Measurements from ENCODE around the gene MED6. TPM values are rescaled to one million over a fixed set of nuclear protein-coding genes. Genes with fewer than 3 reads are reported as not detected.

The MED6 gene
- total and polyA plus RNA-seq, 8 donors, result 12.6 to 71.0 (median 26.5) TPM

DNA sequence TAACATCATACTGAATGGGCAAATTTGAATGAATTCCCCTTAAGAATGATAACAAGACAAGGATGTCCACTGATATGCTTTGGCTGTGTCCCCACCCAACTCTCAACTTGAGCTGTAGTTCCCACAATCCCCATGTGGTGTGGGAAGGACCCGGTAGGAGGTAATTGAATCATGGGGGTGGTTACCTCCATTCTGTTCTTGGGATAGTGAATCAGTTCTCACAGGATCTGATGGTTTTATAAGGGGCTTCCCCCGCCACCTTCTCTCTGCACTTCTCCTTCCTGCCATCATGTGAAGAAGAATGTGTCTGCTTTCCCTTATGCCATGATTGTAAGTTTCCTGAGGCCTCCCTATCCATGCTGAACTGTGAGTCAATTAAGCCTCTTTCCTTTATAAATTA is 29.3 kb downstream of the MED6 start:
- peaks cover 0 to 44% (median 25%) of the 10 kb centered on the region in 4 donors for H3K36me3 ChIP-seq
- no peaks in the 10 kb centered on the region for H3K4me1 ChIP-seq
- no peak overlapping the region for H3K4me3 ChIP-seq
- no peaks in the 10 kb centered on the region for H3K27me3 ChIP-seq
- no peak overlapping the region for H3K27ac ChIP-seq
- 85 to 100% (median 94%) methylated on average over 2 of the region's 2 CpGs for WGBS, 5 donors
- DNase-seq, result no peak
- no peaks in the 10 kb centered on the region for H3K9me3 ChIP-seq
- TF ChIP-seq POLR2AphosphoS5 (IDR thresholded peaks at IDR 0.05) (no peak), POLR2A (IDR thresholded peaks at IDR 0.05) (no peak), EP300 (IDR thresholded peaks at IDR 0.05) (no peak)
- TF ChIP-seq, protein P1, sequence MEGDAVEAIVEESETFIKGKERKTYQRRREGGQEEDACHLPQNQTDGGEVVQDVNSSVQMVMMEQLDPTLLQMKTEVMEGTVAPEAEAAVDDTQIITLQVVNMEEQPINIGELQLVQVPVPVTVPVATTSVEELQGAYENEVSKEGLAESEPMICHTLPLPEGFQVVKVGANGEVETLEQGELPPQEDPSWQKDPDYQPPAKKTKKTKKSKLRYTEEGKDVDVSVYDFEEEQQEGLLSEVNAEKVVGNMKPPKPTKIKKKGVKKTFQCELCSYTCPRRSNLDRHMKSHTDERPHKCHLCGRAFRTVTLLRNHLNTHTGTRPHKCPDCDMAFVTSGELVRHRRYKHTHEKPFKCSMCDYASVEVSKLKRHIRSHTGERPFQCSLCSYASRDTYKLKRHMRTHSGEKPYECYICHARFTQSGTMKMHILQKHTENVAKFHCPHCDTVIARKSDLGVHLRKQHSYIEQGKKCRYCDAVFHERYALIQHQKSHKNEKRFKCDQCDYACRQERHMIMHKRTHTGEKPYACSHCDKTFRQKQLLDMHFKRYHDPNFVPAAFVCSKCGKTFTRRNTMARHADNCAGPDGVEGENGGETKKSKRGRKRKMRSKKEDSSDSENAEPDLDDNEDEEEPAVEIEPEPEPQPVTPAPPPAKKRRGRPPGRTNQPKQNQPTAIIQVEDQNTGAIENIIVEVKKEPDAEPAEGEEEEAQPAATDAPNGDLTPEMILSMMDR (IDR thresholded peaks at IDR 0.05), result no peak
- intact Hi-C loops (cut with DNase I; ENCODE audit: low total_unique reads), result no loop called here

DNA sequence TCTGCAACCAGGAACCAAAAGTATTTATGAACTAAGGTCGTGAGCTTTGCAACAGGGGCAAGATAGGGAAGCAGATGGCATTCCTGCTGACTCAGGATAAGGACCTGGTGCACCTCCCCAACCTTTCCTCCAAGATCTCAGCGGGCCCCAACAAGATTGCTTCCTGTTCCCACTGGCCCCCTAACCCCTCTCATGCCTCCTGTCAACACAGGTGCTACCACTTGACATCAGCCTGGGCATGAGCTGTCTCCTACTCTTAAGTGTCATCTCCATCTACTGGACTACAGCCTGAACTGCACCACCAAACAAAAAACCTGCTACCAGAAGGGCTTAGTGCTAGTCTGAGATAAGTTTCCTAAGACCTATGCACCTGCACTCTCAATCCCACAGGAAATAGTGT is 32.7 kb downstream of the MED6 start:
- no peaks in the 10 kb centered on the region for H3K27me3 ChIP-seq
- intact Hi-C loops (cut with DNase I; ENCODE audit: low total_unique reads), result no loop called here
- DNase-seq, result peak in 1 of 2 donors; percentile 34
- H3K4me1 ChIP-seq, result no peaks in the 10 kb centered on the region
- no peak overlapping the region for H3K27ac ChIP-seq
- H3K36me3 ChIP-seq, result peaks cover 8 to 65% (median 54%) of the 10 kb centered on the region in 4 donors
- TF ChIP-seq POLR2A (IDR thresholded peaks at IDR 0.05) (no peak), EP300 (IDR thresholded peaks at IDR 0.05) (no peak), POLR2AphosphoS5 (IDR thresholded peaks at IDR 0.05) (no peak)
- TF ChIP-seq, protein P1 (IDR thresholded peaks at IDR 0.05), result peak in 4 of 7 experiments; percentile 23 to 55 (median 33)
- WGBS, 5 donors, result 53 to 67% (median 64%) methylated on average over 2 of the region's 2 CpGs
- H3K9me3 ChIP-seq, result peaks cover 0 to 9% (median 0%) of the 10 kb centered on the region in 4 donors
- no peak overlapping the region for H3K4me3 ChIP-seq

DNA sequence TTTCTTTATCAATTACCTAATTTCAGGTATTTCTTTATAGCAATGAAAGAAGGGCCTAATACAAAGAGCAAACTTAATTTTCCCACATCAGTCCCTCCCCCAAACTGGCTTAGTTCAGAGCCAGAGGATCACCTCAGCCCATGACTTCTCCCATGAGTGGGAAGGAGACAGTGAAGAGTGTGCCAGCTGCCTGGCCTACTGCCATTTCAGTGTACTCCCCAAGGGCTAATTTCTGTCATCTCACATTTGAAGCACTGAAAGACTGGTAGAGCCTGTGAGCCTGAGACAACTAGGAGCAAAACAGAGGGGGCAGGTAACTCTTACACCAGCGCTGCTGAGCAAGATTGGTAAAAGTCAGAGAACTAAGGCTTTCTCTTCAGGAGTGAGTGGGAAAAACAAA is 36.6 kb downstream of the MED6 start:
- Histone ChIP-seq H3K36me3 (peaks cover 16 to 73% (median 68%) of the 10 kb centered on the region in 4 donors), H3K9me3 (peaks cover 0 to 22% (median 4%) of the 10 kb centered on the region in 4 donors), H3K27me3 (no peaks in the 10 kb centered on the region), H3K27ac (no peak overlapping the region), H3K4me3 (no peak overlapping the region), H3K4me1 (no peaks in the 10 kb centered on the region)
- 42 to 100% (median 96%) methylated on average over 1 of the region's 1 CpG for WGBS, 5 donors
- intact Hi-C loops (cut with DNase I; ENCODE audit: low total_unique reads), result no loop called here
- DNase-seq, result no peak
- no peak for TF ChIP-seq POLR2A (IDR thresholded peaks at IDR 0.05)
- no peak for TF ChIP-seq POLR2AphosphoS5 (IDR thresholded peaks at IDR 0.05)
- TF ChIP-seq, protein P1 (IDR thresholded peaks at IDR 0.05), result no peak
- no peak for TF ChIP-seq EP300 (IDR thresholded peaks at IDR 0.05)

DNA sequence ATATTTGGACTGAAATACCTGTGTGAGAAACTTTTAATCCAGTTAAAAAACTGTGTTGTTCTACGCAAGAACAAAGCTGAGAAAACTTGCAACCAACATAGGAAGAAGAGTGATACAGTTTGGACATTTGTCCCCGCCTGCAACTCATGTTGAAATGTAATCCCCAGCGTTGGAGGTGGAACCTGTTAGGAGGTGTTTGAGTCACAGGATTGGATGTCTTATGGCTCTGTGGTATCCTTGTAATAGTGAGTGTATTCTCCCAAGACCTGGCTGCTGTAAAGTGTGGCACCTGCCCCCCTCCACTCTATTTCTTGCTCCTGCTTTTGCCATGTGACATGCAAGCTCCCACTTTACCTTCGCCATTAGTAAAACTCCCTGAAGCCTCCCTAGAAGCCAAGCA is 37.0 kb downstream of the MED6 start:
- H3K4me3 ChIP-seq, result no peak overlapping the region
- no peak for DNase-seq
- no peak overlapping the region for H3K27ac ChIP-seq
- H3K9me3 ChIP-seq, result peaks cover 0 to 22% (median 4%) of the 10 kb centered on the region in 4 donors
- 93 to 98% (median 96%) methylated on average over 4 of the region's 4 CpGs for WGBS, 5 donors
- H3K36me3 ChIP-seq, result peaks cover 16 to 75% (median 68%) of the 10 kb centered on the region in 4 donors
- no peaks in the 10 kb centered on the region for H3K27me3 ChIP-seq
- H3K4me1 ChIP-seq, result no peaks in the 10 kb centered on the region
- no peak for TF ChIP-seq POLR2A (IDR thresholded peaks at IDR 0.05)
- TF ChIP-seq, protein P1 (IDR thresholded peaks at IDR 0.05), result no peak
- intact Hi-C loops (cut with DNase I; ENCODE audit: low total_unique reads), result no loop called here

Data from stomach (tissue), 9 donors.